Trophoblast cell (in vitro differentiated cells and primary cell): ENCODE measurements around the gene FAM13C.

Experiments used
- DNase-seq, 2 donors: peaks; one replicate each; pipeline ENCODE4 v3.0.0-alpha.2; 2016
- H2AFZ ChIP-seq: 2 replicates; pipeline ENCODE4 v1.6.1; 2013; ENCODE audit warnings: low read length, moderate library complexity, mild to moderate bottlenecking; ENCODE audit not compliant: insufficient read depth, poor library complexity
- H2AK5ac ChIP-seq: 2 replicates; pipeline ENCODE4 v1.6.1; 2013; ENCODE audit warnings: mild to moderate bottlenecking, low read length
- H2BK120ac ChIP-seq: 2 replicates; pipeline ENCODE4 v1.6.1; 2013; ENCODE audit warnings: low read length, mild to moderate bottlenecking, moderate library complexity; ENCODE audit not compliant: insufficient read depth, poor library complexity
- H2BK12ac ChIP-seq: 2 replicates; pipeline ENCODE4 v1.6.1; 2013; ENCODE audit warnings: mild to moderate bottlenecking, low read length, moderate library complexity
- H2BK5ac ChIP-seq: 2 replicates; pipeline ENCODE4 v1.6.1; 2013; ENCODE audit warnings: low read length, low read depth, moderate library complexity, mild to moderate bottlenecking; ENCODE audit not compliant: poor library complexity
- H3K14ac ChIP-seq: 2 replicates; pipeline ENCODE4 v1.6.1; 2013; ENCODE audit warnings: mild to moderate bottlenecking, low read length
- H3K18ac ChIP-seq: 2 replicates; pipeline ENCODE4 v1.6.1; 2013; ENCODE audit warnings: mild to moderate bottlenecking, low read length
- H3K23ac ChIP-seq: 2 replicates; pipeline ENCODE4 v1.6.1; 2013; ENCODE audit warnings: low read length
- H3K27ac ChIP-seq: 2 replicates; pipeline ENCODE4 v1.5.1; 2013; ENCODE audit warnings: low read depth, mild to moderate bottlenecking, inconsistent platforms, low read length, moderate library complexity
- H3K27me3 ChIP-seq: 2 replicates; pipeline ENCODE4 v1.6.1; 2013; ENCODE audit warnings: inconsistent platforms, mild to moderate bottlenecking, low read length, moderate library complexity; ENCODE audit not compliant: insufficient read depth
- H3K36me3 ChIP-seq, 2 experiments: 1 replicate in 1 of 2; 2 replicates in 1 of 2; pipeline ENCODE4 v1.6.1; 2013; ENCODE audit warnings: low read length in 2 of 2, mild to moderate bottlenecking in 2 of 2, moderate library complexity in 1 of 2; ENCODE audit not compliant: insufficient read depth in 2 of 2, control insufficient read depth in 1 of 2
- H3K4ac ChIP-seq: 2 replicates; pipeline ENCODE4 v1.6.1; 2013; ENCODE audit warnings: low read depth, mild to moderate bottlenecking, low read length, moderate library complexity
- H3K4me1 ChIP-seq, 2 experiments: 1 replicate in 1 of 2; 2 replicates in 1 of 2; pipeline ENCODE4 v1.6.1; 2013; ENCODE audit warnings: low read length in 2 of 2, mild to moderate bottlenecking in 2 of 2, moderate library complexity in 1 of 2; ENCODE audit not compliant: insufficient read depth in 2 of 2, control insufficient read depth in 1 of 2
- H3K4me2 ChIP-seq: 2 replicates; pipeline ENCODE4 v1.6.1; 2013; ENCODE audit warnings: inconsistent platforms, mild to moderate bottlenecking, low read length, moderate library complexity
- H3K4me3 ChIP-seq: 2 replicates; pipeline ENCODE4 v1.5.1; 2013; ENCODE audit warnings: mild to moderate bottlenecking, low read depth, low read length, inconsistent platforms
- H3K79me1 ChIP-seq: one replicate; pipeline ENCODE4 v1.6.1; 2013; ENCODE audit warnings: low read length
- H3K79me2 ChIP-seq: 2 replicates; pipeline ENCODE4 v1.6.1; 2013; ENCODE audit warnings: low read length, mild to moderate bottlenecking; ENCODE audit not compliant: control insufficient read depth, insufficient read depth, poor library complexity
- H3K9ac ChIP-seq: 2 replicates; pipeline ENCODE4 v1.6.1; 2013; ENCODE audit warnings: mild to moderate bottlenecking, low read length
- H3K9me3 ChIP-seq: 2 replicates; pipeline ENCODE4 v1.6.1; 2013; ENCODE audit warnings: low read depth, mild to moderate bottlenecking, control low read depth, inconsistent platforms, low read length; ENCODE audit not compliant: insufficient read depth
- H4K12ac ChIP-seq: 2 replicates; pipeline ENCODE4 v1.6.1; 2013; ENCODE audit warnings: low read depth, mild to moderate bottlenecking, low read length, moderate library complexity
- H4K8ac ChIP-seq: 2 replicates; pipeline ENCODE4 v1.6.1; 2013; ENCODE audit warnings: low read depth, mild to moderate bottlenecking, low read length, moderate library complexity
- H4K91ac ChIP-seq: one replicate; pipeline ENCODE4 v1.6.1; 2013; ENCODE audit warnings: low read depth, mild to moderate bottlenecking, low read length, moderate library complexity
- WGBS: extraction: QIAGEN DNeasy Blood & Tissue Kit; methylation state at CpG from one replicate; pipeline ENCODE4 v1.1.7; 2013; ENCODE audit warnings: missing lambda C conversion rate; ENCODE audit not compliant: insufficient read length, insufficient coverage; ENCODE audit errors: extremely low coverage; 5-methylcytosine and 5-hydroxymethylcytosine counted together

Gene FAM13C

GRCh38 chr10:59374916-59375315, 12.6 kb upstream of the FAM13C start:
- no peak overlapping the region for H3K9ac ChIP-seq
- H3K27me3 ChIP-seq: no peaks in the 10 kb centered on the region
- DNase-seq: no peak
- H3K79me1 ChIP-seq: no peaks in the 10 kb centered on the region
- no peaks in the 10 kb centered on the region for H3K4me1 ChIP-seq
- H3K4me2 ChIP-seq: no peak overlapping the region
- no peak overlapping the region for H2BK12ac ChIP-seq
- no peaks in the 10 kb centered on the region for H3K9me3 ChIP-seq
- H4K91ac ChIP-seq: no peak overlapping the region
- no peaks in the 10 kb centered on the region for H3K36me3 ChIP-seq
- no peak overlapping the region for H3K18ac ChIP-seq
- H3K4me3 ChIP-seq: no peak overlapping the region
- H2AK5ac ChIP-seq: no peak overlapping the region
- H3K4ac ChIP-seq: no peak overlapping the region
- H4K8ac ChIP-seq: no peak overlapping the region
- H3K14ac ChIP-seq: no peak overlapping the region
- H2BK5ac ChIP-seq: no peak overlapping the region
- H2AFZ ChIP-seq: no peak overlapping the region
- H3K79me2 ChIP-seq: no peaks in the 10 kb centered on the region
- no peak overlapping the region for H3K23ac ChIP-seq
- no peak overlapping the region for H2BK120ac ChIP-seq
- no peak overlapping the region for H3K27ac ChIP-seq
- H4K12ac ChIP-seq: no peak overlapping the region

- Histone ChIP-seq H4K8ac (no peak overlapping the region), H4K12ac (no peak overlapping the region), H3K9ac (no peak overlapping the region), H3K23ac (no peak overlapping the region), H3K79me1 (no peaks in the 10 kb centered on the region), H3K79me2 (no peaks in the 10 kb centered on the region), H3K36me3 (no peaks in the 10 kb centered on the region), H3K18ac (no peak overlapping the region), H2BK5ac (no peak overlapping the region), H3K4me1 (no peaks in the 10 kb centered on the region), H3K27me3 (no peaks in the 10 kb centered on the region), H3K4me2 (no peak overlapping the region), H2AFZ (no peak overlapping the region), H3K4ac (no peak overlapping the region), H3K27ac (no peak overlapping the region), H2BK120ac (no peak overlapping the region), H3K4me3 (no peak overlapping the region), H2BK12ac (no peak overlapping the region), H2AK5ac (no peak overlapping the region), H3K9me3 (no peaks in the 10 kb centered on the region), H4K91ac (no peak overlapping the region), H3K14ac (no peak overlapping the region)
- no peak for DNase-seq
- no CpG with 5 or more reads among the region's 3 CpGs for WGBS
Measured at GRCh38 chr10:59373071-59373470, 10.7 kb upstream of the FAM13C start.

DNA sequence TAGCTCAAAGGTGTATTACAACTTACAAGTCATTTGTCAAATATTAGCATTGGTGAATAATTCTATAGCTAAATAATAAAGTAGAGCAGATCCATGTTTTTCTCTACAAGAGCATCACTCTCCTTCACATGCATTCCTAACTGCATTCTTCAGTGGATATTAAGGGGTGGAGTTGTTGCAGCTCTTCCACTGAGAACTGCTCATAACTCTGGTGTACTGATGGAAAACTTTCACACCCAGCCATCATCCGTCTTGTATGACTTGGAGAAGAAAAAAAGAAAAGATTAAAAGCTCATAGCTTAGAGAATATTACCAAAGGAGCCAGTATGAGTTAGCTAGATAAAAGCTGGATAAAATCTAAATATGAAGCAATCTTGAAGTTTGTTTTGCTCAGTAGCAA, 10.2 kb upstream of the FAM13C start:
- Histone ChIP-seq H3K27ac (no peak overlapping the region), H3K4ac (no peak overlapping the region), H2BK5ac (no peak overlapping the region), H3K4me2 (no peak overlapping the region), H3K79me2 (no peaks in the 10 kb centered on the region), H3K18ac (no peak overlapping the region), H2AK5ac (no peak overlapping the region), H3K23ac (no peak overlapping the region), H3K79me1 (no peaks in the 10 kb centered on the region), H3K27me3 (no peaks in the 10 kb centered on the region), H4K8ac (no peak overlapping the region), H2BK12ac (no peak overlapping the region), H3K4me3 (no peak overlapping the region), H2BK120ac (no peak overlapping the region), H3K9ac (no peak overlapping the region), H2AFZ (no peak overlapping the region), H3K36me3 (no peaks in the 10 kb centered on the region), H4K91ac (no peak overlapping the region), H3K4me1 (no peaks in the 10 kb centered on the region), H3K9me3 (no peaks in the 10 kb centered on the region), H4K12ac (no peak overlapping the region), H3K14ac (no peak overlapping the region)
- peak in 1 of 2 donors; percentile 16 for DNase-seq
- no CpG with 5 or more reads among the region's 1 CpG for WGBS

DNA sequence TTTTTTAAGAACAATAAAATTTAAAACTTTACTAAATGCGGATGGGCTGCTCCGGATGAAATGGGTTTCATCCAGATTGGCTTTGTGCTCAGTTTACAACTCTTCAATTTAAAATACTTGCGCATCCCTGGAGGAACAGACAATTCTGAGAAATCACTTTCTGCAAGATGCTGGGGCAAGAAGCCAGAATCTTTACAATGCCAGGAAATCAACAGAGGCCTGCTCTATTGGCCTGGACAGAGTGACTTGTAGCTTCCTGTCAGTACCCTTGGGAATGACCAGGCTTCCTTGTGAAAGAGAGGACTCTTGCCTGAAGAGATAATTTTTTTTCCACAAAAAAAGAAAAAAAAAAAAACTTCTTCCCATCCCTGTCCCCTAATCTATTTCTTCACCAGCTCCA, 3.9 kb upstream of the FAM13C start:
- Histone ChIP-seq H3K9ac (no peak overlapping the region), H2AFZ (no peak overlapping the region), H2AK5ac (no peak overlapping the region), H3K18ac (no peak overlapping the region), H3K23ac (no peak overlapping the region), H3K4ac (no peak overlapping the region), H3K4me3 (no peak overlapping the region), H3K4me1 (peaks cover 5 to 8% of the 10 kb centered on the region in 2 experiments), H4K91ac (no peak overlapping the region), H3K27ac (no peak overlapping the region), H3K79me1 (no peaks in the 10 kb centered on the region), H3K79me2 (no peaks in the 10 kb centered on the region), H4K8ac (no peak overlapping the region), H3K14ac (no peak overlapping the region), H4K12ac (no peak overlapping the region), H3K9me3 (no peaks in the 10 kb centered on the region), H2BK5ac (no peak overlapping the region), H2BK12ac (no peak overlapping the region), H2BK120ac (no peak overlapping the region), H3K4me2 (no peak overlapping the region), H3K36me3 (no peaks in the 10 kb centered on the region), H3K27me3 (peaks cover 2% of the 10 kb centered on the region)
- WGBS: no CpG with 5 or more reads among the region's 3 CpGs
- DNase-seq: no peak
